ENCODE data around the gene TP53TG3D.
"Not testable (repeated sequence)": the region's sequence is repeated elsewhere in the genome, so short reads cannot be mapped to it uniquely, and the experiment has no call there.

DNA sequence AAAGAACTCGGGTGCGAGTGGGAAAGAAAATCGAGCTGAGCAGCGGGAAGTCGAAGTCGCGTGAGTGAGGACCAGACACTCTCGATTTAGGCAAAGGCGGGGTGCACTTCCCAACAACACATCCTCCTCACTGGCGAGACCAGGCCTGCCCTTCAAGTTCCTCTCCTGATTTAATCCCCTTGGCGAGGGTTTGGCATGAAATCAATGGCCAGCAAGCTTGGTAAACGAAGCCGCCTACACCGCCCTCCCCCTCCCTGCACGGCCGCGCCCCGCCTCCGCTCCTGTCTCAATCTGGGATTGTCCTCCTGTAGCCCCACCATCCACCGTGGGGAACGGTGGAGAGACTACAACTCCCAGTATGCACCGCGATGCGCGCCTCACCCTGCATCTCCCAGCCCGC, at the start of gene TP53TG3D:
- TF ChIP-seq POLR2A (IDR thresholded peaks at IDR 0.05) = not testable (repeated sequence)
- TF ChIP-seq, protein P1, sequence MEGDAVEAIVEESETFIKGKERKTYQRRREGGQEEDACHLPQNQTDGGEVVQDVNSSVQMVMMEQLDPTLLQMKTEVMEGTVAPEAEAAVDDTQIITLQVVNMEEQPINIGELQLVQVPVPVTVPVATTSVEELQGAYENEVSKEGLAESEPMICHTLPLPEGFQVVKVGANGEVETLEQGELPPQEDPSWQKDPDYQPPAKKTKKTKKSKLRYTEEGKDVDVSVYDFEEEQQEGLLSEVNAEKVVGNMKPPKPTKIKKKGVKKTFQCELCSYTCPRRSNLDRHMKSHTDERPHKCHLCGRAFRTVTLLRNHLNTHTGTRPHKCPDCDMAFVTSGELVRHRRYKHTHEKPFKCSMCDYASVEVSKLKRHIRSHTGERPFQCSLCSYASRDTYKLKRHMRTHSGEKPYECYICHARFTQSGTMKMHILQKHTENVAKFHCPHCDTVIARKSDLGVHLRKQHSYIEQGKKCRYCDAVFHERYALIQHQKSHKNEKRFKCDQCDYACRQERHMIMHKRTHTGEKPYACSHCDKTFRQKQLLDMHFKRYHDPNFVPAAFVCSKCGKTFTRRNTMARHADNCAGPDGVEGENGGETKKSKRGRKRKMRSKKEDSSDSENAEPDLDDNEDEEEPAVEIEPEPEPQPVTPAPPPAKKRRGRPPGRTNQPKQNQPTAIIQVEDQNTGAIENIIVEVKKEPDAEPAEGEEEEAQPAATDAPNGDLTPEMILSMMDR (IDR thresholded peaks at IDR 0.05) = not testable (repeated sequence)

Data from prostate gland (tissue), 2 donors.